Vagina (tissue), 2 donors: ENCODE results near the gene ZNF878. TPM values are rescaled to one million over a fixed set of nuclear protein-coding genes. Genes with fewer than 3 reads are reported as not detected.

ENCODE experiments used
- DNase-seq, 2 donors: peaks; one replicate each; pipeline ENCODE4 v3.0.0-alpha.2; 2017; ENCODE audit errors: extremely low spot score in 2 of 2
- H3K27ac ChIP-seq: fragments of 200-600 bp; sonication (generic); one replicate; pipeline ENCODE4 v1.5.1; 2019
- H3K27me3 ChIP-seq: fragments of 200-600 bp; sonication (generic); one replicate; pipeline ENCODE4 v1.5.1; 2019
- H3K36me3 ChIP-seq, 2 donors: fragments of 200-600 bp; sonication (generic); one replicate each; pipeline ENCODE4 v1.5.1; 2017 to 2019
- H3K4me1 ChIP-seq: fragments of 200-600 bp; sonication (generic); one replicate; pipeline ENCODE4 v1.5.1; 2019
- H3K4me3 ChIP-seq, 2 donors: fragments of 200-600 bp; sonication (generic); 1 replicate in 1 of 2; 2 replicates in 1 of 2; pipeline ENCODE4 v1.5.1; 2016 to 2019
- H3K9me3 ChIP-seq: fragments of 200-600 bp; sonication (generic); one replicate; pipeline ENCODE4 v1.5.1; 2019
- POLR2A ChIP-seq, 2 donors: fragments of 450-650 bp; IDR thresholded peaks; one replicate each; pipeline ENCODE4 v1.6.1; 2017; ENCODE audit warnings: antibody characterized with exemption in 2 of 2, mild to moderate bottlenecking in 2 of 2, moderate library complexity in 2 of 2
- POLR2AphosphoS5 ChIP-seq, 2 donors: sonication (generic); formaldehyde crosslinking; IDR thresholded peaks; one replicate each; pipeline ENCODE4 v1.9.0; 2017; ENCODE audit warnings: antibody characterized with exemption in 2 of 2, mild to moderate bottlenecking in 2 of 2, low read depth in 1 of 2; ENCODE audit not compliant: insufficient read depth in 1 of 2
- intact Hi-C: fragments of 100-400 bp; cut with DNase I; formaldehyde crosslinking; loops from one replicate; pipeline ENCODE4 v1.15.1; 2023
- small RNA-seq: library from RNA; depleted of rRNA; stranded (forward); fragments of <200 nt; gene quantifications from one replicate; pipeline ENCODE3, GENCODE V24; 2016
- total RNA-seq: library from RNA; depleted of rRNA; stranded (reverse); fragments of >200 nt; gene quantifications from one replicate; pipeline ENCODE4 v1.2.3, GENCODE V29; 2016
- TF ChIP-seq, protein P1 (sequence below), 3 experiments: fragments of 450-650 bp in 2 of 3; fragments of 200-600 bp in 1 of 3; sonication (generic) in 1 of 3; IDR thresholded peaks; one replicate each; pipeline ENCODE4 v1.5.1; 2017 to 2019; ENCODE audit warnings: antibody characterized with exemption in 3 of 3, mild to moderate bottlenecking in 2 of 3, moderate library complexity in 2 of 3

The ZNF878 gene
- total RNA-seq, 1 donor from 2014 or later, result 0.49 TPM

DNA sequence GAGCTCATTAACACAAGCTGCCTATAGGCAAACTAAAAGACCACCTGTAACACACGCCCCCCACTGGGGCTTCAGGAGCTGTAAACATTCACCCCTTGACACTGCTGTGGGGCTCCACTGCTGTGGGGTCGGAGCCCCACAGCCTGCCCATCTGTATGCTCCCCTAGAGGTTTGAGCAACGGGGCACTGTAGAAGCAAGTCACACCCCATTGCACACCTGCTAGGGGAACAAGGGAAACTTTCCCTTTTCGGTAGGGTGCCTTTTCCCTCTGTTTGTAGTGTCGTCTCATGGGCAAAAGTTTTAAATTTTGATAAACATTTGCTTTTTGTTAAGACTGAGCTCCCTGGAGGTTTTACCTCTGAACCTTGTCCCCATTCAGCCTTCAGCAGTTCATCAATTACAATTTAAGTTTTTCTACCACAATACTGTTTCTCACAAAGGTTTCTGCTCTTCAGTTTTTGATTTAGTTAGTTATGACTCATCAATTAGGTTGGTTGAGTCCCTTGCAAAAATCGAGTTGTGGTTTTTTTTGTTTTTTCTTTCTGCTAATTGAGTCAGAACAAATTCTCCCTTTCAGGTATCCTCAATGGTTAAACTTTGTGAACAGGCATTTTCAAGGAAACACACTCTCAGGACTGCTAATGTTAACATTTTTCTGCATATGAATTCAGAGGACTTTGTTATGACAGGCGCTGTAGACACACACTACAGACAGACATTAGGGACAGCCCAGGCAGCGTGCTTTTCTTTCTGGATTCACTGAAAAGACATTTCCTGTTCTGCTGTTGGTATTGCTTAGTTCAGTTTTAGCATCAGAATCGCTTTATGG lies 52.4 kb downstream of the ZNF878 start:
- Histone ChIP-seq H3K4me3 (no peak overlapping the region), H3K27ac (no peak overlapping the region), H3K4me1 (no peaks in the 10 kb centered on the region), H3K9me3 (no peaks in the 10 kb centered on the region), H3K27me3 (no peaks in the 10 kb centered on the region), H3K36me3 (peaks cover 0 to 6% of the 10 kb centered on the region in 2 donors)
- TF ChIP-seq POLR2AphosphoS5 (IDR thresholded peaks at IDR 0.05; ENCODE audit: insufficient read depth in 1 of 2, low read depth in 1 of 2), result no peak
- TF ChIP-seq, protein P1, sequence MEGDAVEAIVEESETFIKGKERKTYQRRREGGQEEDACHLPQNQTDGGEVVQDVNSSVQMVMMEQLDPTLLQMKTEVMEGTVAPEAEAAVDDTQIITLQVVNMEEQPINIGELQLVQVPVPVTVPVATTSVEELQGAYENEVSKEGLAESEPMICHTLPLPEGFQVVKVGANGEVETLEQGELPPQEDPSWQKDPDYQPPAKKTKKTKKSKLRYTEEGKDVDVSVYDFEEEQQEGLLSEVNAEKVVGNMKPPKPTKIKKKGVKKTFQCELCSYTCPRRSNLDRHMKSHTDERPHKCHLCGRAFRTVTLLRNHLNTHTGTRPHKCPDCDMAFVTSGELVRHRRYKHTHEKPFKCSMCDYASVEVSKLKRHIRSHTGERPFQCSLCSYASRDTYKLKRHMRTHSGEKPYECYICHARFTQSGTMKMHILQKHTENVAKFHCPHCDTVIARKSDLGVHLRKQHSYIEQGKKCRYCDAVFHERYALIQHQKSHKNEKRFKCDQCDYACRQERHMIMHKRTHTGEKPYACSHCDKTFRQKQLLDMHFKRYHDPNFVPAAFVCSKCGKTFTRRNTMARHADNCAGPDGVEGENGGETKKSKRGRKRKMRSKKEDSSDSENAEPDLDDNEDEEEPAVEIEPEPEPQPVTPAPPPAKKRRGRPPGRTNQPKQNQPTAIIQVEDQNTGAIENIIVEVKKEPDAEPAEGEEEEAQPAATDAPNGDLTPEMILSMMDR (IDR thresholded peaks at IDR 0.05), result no peak
- TF ChIP-seq POLR2A (IDR thresholded peaks at IDR 0.05), result no peak
- no peak for DNase-seq
- intact Hi-C loops, result no loop called here

DNA sequence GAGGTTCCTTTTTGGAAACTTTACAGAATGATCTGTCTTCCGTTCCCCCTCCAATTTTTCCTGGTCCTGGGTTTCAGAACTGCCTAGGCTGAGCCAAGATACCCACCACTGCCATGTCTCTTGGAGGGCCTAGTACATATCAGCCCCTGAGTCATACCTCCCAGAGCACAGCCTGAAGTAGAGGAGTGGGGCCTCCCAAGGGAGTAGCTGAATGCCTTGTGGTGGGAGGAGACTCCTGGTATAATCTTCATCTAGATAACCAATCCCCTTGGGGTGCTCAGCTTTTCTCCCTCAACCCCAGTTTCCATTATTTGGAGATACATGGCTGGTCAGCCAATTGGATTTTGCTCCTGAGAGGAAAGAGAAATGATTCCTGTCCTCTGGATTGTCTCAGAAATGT lies 57.6 kb downstream of the ZNF878 start:
- no peak for DNase-seq
- Histone ChIP-seq H3K36me3 (no peaks in the 10 kb centered on the region), H3K27ac (no peak overlapping the region), H3K27me3 (no peaks in the 10 kb centered on the region), H3K4me1 (no peaks in the 10 kb centered on the region), H3K9me3 (no peaks in the 10 kb centered on the region), H3K4me3 (no peak overlapping the region)
- TF ChIP-seq POLR2A (IDR thresholded peaks at IDR 0.05) (no peak), POLR2AphosphoS5 (IDR thresholded peaks at IDR 0.05; ENCODE audit: insufficient read depth in 1 of 2, low read depth in 1 of 2) (no peak)
- TF ChIP-seq, protein P1 (IDR thresholded peaks at IDR 0.05), result no peak
- intact Hi-C loops, result no loop called here

Small RNA genes within 50 kb of the gene (small RNA-seq; reads per million reads assigned to genes)
- gene RF00019, result not detected
- gene RNA5SP464, result not detected
- not detected for gene RNA5SP465
- not detected for gene RNA5SP466

Other genes with a start within 250 kb of the ZNF878 start
- 21.4 TPM for gene ZNF440, start 238.7 kb downstream of the ZNF878 start, total RNA-seq
- 5.9 TPM for gene ZNF439, start 204.2 kb downstream of the ZNF878 start, total RNA-seq
- 12.3 TPM for gene ZNF69, start 165.2 kb downstream of the ZNF878 start, total RNA-seq
- 14.7 TPM for gene ZNF700, start 127.9 kb downstream of the ZNF878 start, total RNA-seq
- 2.9 TPM for gene ZNF763, start 87.9 kb downstream of the ZNF878 start, total RNA-seq
- 3.7 TPM for gene ZNF433, start 17.3 kb downstream of the ZNF878 start, total RNA-seq
- gene ZNF844, start 11.8 kb upstream of the ZNF878 start, total RNA-seq, result 7.4 TPM
- 1.5 TPM for gene ZNF20, start 87.4 kb upstream of the ZNF878 start, total RNA-seq
- gene ZNF625, start 103.8 kb upstream of the ZNF878 start, total RNA-seq, result 6.6 TPM
- gene ZNF136, start 110.1 kb upstream of the ZNF878 start, total RNA-seq, result 8.1 TPM
- 11.5 TPM for gene ZNF44, start 241.9 kb upstream of the ZNF878 start, total RNA-seq